ENCODE measurements around the gene DPH1.

GRCh38 chr17:2008332-2009126, 21.4 kb upstream of the DPH1 start:
- TF ChIP-seq CTCF (conservative IDR thresholded peaks at IDR 0.05; ENCODE audit: low read depth, low read length) (no peak), RFX5 (IDR thresholded peaks at IDR 0.05; ENCODE audit: low read depth, low read length) (no peak), MAZ (IDR thresholded peaks at IDR 0.05; ENCODE audit: borderline replicate concordance, low read depth, low read length) (no peak), RCOR1 (IDR thresholded peaks at IDR 0.05; ENCODE audit: insufficient replicate concordance, low read length) (no peak)
